Daoy (cell line): ENCODE data around the gene PTPRN2. TPM values are rescaled to one million over a fixed set of nuclear protein-coding genes. Genes with fewer than 3 reads are reported as not detected.
A peak's percentile ranks its signal among the peaks of the same experiment; 100 is the strongest.

Experiments used
- DNase-seq: peaks from one replicate; pipeline ENCODE4 v3.0.0-alpha.2; 2015; ENCODE audit warnings: low read depth
- total RNA-seq: library from RNA; depleted of rRNA; stranded (reverse); fragments of >200 nt; shearing (Covaris generic); gene quantifications from 2 replicates; pipeline ENCODE4 v1.2.3, GENCODE V29; 2014

The PTPRN2 gene
- total RNA-seq, 1 experiment from 2014 or later = 8.3 TPM

DNA sequence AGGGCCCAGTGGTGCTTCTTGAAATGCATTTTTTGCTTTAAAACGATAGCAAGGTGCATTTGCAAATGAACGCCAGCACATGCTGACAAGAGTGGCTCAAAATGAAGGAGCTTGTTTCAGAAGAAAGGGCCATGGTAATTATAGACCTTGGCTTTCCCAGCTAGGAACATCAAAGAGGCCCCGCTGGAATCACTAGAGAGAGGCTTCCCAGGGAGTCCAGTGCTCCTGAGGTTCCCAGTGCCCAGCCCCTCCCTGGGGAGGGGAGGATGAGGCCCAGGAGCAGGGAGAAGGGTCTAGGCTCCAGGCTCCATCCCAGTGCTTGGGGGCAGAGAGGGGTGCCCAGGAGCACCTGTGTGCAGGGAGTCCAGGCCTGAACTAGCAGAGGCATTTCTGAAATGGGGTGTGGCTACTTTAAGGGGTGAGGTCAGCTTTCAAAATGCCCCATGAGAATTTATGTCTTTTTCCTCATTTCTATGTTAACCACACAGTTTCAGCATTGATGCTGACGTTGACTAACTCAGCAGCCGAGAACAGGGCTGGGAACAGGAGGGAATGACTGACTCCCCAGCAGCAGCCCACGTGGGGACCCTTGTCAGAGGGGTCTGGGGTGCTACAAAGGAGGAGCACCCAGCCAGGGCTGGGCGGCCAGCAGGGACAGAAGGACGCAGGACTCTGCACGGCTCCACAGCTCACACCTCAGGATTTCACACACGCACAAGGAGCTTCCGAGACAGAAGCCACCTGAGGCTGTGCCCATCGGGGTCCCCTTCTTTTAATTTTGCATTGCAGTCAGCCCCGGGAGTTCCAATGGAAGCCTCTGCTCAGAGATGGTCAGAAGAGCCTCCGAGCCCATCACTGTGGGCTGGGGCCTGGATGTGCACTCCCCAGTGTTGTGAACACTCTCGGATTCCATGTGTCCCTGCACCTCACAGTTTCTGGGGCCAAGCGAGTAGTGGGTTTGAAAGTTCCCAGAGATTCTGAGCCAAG, 570.2 kb downstream of the PTPRN2 start:
- no peak for DNase-seq

GRCh38 chr7:158016180-158017097, 571.2 kb downstream of the PTPRN2 start:
- no peak for DNase-seq

DNA sequence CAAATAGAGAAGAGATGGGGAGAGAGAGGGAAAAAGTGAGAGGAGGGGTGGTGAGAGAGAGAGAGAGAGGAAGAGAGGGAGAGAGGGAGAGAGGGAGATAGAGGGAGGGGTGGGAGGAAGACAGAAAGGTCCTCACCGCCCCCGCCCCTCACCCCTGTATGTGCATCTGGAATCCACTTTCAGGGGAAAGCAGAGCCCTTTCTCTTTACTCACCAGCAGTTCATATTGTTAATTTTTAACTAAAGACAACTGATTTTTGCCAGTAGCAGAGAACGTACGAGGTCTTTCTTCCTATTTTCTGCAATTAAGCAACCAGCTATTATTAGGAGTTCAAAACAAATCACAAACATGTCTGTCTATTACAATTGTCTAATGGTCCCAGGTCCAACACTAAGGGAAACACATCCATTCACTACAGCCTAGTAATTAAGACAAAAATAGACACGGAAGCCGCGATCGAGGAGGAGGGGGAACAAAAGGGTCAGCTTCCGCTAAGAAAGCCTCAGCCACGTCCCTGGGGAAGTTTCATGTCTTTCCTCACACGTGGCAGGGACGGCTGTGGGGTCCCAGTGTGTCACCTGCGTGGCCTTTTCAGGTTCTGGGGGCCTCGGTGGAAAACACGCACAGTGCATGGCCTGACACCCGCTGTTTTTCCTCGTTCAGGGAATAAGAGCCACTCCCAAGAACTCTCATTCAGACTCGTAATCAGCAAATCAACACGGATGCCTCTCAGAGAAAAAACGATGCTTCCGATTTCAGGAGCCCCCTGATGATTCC, 572.0 kb downstream of the PTPRN2 start:
- DNase-seq = no peak

- DNase-seq = no peak
Measured at GRCh38 chr7:158014976-158015375, 572.6 kb downstream of the PTPRN2 start.

GRCh38 chr7:158013085-158013668, 574.4 kb downstream of the PTPRN2 start:
- peak; percentile 36 for DNase-seq

DNA sequence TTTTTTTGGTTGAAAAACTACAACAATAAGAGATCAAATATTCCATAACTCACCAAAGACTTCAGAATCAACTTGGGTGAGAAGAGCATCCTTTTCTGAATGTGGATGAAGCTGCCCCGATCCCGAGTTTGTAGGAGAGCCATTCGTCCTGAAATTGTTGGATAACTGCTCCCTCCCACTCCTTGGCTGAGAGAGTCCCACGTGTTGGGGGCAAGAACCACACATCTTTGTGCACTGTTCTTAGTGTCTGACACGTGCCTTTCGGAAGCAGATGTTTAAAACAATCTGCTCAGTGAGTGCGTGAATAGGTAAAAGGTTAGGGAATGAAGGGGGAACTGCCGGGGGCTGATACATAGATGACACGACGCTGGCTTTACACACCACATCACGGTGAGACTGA, 575.7 kb downstream of the PTPRN2 start:
- DNase-seq = peak; percentile 65

DNA sequence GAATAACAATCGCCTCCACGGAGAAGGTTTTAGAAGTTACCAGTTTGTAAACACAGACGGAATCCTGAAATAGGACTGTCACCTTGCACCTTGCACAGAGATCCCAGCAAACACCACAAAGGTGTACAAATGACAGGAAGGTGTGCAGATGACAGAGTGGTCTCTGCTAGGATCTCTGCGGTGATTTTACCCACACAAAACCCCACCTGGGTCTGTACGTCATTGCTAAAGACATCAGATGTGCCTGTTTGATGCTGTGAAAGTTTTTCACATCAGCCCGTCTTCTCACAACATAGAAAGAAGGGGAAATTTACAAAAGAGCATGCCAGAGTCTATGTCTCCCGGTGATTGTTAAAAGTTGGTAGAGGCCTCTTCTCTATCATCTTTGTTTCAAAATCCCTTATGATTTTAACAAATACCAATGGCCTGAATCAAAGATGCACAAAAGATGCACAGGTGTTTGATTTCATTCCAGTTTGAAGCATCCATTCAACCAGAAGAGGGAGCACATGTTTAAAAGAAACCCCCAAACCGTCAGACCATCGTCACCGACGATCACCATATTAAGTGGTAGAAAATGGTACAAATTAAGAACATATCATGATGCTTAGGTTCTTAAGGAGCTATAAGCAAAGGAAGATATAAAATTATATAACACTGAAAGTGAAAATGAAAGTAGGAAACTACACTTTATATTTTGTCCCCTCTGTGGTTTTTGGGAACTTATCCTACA, 576.5 kb downstream of the PTPRN2 start:
- peak; percentile 54 for DNase-seq

- DNase-seq = no peak
Measured at GRCh38 chr7:158009886-158010285, 577.7 kb downstream of the PTPRN2 start.

GRCh38 chr7:158008267-158008666, 579.4 kb downstream of the PTPRN2 start:
- DNase-seq = no peak

DNA sequence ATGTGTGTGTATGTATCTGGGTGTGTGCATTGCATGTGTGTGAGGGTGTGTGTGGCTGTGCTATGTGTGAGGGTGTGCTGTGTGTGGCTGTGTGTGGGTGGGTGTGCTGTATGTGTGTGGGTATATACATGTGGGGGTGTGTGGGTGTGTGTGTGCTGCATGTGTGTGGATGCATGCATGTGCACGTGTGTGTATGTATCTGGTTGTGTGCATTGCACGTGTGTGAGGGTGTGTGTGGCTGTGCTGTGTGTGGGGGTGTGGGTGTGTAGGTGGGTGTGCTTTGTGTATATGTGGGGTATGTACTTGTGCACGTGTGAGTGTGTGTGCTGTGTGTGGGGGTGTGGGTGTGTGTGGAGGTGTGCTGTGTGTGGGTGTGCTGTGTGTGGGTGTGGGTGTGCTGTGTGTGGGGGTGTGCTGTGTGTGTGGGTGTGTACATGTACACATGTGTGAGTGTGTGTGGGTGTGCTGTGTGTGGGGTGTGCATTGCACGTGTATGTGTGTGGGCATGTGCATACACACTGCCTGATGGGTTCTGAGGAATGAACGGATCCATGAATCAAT, 579.8 kb downstream of the PTPRN2 start:
- DNase-seq = no peak

- no peak for DNase-seq
Measured at GRCh38 chr7:158006841-158007696, 580.6 kb downstream of the PTPRN2 start.

GRCh38 chr7:158005531-158005930, 582.1 kb downstream of the PTPRN2 start:
- DNase-seq = no peak

- DNase-seq = peak; percentile 49
Measured at GRCh38 chr7:158004123-158004490, 583.5 kb downstream of the PTPRN2 start.

DNA sequence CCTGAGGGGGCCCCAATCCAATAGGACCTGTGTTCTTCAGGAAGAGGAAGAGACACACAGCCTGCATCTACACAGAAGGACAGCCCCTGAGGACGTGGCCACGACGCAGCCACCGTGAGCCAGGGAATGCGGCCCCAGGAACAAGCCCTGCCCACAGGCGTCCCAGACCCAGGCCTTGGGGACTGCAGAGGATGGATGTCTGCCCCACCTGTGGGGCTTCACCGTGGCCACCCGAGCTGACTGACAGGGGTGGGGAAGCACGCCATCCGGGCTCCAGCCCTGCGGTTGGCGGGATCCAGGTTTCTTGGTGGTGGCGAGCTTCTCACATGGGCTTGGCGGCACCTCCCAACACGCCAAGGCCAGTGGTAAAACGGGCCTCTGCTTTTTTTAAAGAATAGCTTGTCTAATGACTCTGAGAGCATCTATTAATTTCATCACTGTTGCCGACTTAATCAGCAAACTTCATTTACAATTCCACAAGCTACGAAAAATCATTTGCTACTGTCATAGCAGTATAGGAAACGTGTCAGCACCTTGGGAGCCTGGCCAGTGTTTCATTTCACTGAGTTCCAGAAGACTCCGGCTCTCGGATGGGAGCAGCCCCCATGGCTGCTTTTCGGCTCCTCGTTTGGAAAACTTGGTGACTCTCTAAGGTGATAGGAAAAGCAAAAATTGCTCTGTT, 584.0 kb downstream of the PTPRN2 start:
- DNase-seq = no peak

DNA sequence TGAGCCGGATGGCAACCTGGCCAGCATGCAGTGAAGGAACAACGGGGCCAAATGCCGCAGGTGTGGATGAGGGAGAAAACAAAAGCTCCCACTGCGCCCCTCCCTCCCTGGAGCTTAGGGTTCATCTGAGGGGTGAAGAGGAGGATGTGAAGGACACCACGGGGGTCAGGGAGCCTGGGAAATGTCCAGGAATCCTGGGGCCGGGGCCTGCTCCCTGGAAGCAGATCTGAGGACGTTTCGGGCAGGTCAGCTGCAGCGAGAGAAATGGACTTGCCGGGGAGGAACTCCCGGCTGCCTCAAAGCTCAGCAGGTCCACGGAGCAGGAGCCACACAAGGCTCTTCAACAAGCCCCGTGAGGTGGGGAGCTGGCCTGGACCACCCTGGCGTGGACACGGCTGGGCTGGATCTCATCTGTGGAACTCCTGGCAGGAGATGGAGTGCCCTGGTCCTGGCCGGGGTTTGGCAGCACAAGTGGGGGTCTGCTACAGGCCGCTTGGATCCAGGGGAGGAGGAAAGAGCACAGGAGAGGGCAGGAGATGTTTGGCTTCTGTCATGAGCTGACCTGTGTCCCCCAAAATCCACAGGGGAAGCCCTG, 585.0 kb downstream of the PTPRN2 start:
- no peak for DNase-seq

DNA sequence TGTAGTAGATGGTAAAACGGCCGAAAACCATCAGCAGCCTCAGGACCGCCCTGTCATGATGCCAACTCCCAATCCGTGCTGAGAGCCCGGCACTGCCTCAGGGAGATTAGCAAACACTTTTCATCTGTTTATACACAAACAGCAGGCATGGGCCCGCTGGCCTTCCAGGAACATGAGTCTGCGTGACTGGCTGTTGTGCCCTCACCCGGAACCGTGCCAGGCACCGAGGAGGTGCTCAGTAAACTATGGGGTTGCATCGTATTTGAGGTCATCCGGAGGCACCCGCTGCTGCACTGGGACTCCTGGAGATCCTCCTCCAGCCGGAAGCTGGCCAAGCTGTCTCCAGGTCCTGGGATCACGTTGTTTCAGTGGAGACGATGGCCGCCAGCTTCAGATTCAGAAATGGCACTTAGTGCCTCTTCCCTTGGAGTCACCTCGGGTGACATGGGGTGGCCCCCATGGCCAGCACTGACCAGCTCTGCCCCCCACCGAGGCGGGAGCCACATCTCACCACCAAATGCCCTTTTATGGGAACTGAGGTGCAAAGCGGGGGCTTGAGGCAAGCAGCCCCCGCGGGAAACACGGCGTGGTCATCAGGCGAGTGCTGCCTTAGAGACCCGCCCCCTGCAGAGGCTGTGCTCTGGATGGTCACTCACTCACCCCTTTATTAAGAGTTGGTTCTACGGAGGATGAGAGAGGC, 585.9 kb downstream of the PTPRN2 start:
- DNase-seq = peak; percentile 72

DNA sequence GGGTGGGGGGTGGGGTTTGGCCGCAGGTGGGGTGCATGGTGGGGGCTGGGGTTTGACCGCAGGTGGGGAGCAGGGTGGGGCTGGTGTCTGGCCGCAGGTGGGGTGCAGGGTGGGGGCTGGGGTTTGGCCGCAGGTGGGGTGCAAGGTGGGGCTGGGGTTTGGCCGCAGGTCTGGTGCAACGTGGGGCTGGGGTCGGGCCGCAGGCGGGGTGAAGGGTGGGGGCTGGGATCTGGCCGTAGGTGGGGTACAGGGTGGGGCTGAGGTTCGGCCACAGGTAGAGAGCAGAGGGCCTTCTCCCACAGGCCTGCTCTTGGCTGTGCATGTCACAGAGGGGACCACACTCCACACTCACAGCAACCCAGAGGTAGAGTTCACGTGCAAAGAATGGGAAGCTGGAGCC, 586.6 kb downstream of the PTPRN2 start:
- no peak for DNase-seq

GRCh38 chr7:158000160-158000559, 587.5 kb downstream of the PTPRN2 start:
- DNase-seq = peak; percentile 27
